Hindlimb muscle (tissue), 1 donor: ENCODE measurements around the gene PIK3AP1. TPM values are rescaled to one million over a fixed set of nuclear protein-coding genes. Genes with fewer than 3 reads are reported as not detected.

ENCODE experiments used
- DNase-seq: peaks from one replicate; pipeline ENCODE4 v3.0.0-alpha.2; 2013
- polyA plus RNA-seq: library from polyadenylated mRNA; unstranded; fragments of 120-200 nt; gene quantifications from one replicate; pipeline ENCODE4 v1.2.1, GENCODE V29; 2013; ENCODE audit not compliant: insufficient read length

Gene PIK3AP1
- polyA plus RNA-seq, 1 donor: 3.2 TPM

GRCh38 chr10:96672481-96673175, 47.7 kb downstream of the PIK3AP1 start:
- no peak for DNase-seq

- DNase-seq: no peak
Measured at GRCh38 chr10:96671211-96671890, 49.0 kb downstream of the PIK3AP1 start.

- no peak for DNase-seq
Measured at GRCh38 chr10:96670786-96671185, 49.5 kb downstream of the PIK3AP1 start.

- no peak for DNase-seq
Measured at GRCh38 chr10:96667401-96667800, 52.9 kb downstream of the PIK3AP1 start.

GRCh38 chr10:96666741-96667140, 53.6 kb downstream of the PIK3AP1 start:
- no peak for DNase-seq

GRCh38 chr10:96665306-96665705, 55.0 kb downstream of the PIK3AP1 start:
- DNase-seq: no peak

GRCh38 chr10:96664563-96664962, 55.8 kb downstream of the PIK3AP1 start:
- DNase-seq: no peak

GRCh38 chr10:96663797-96664196, 56.5 kb downstream of the PIK3AP1 start:
- DNase-seq: no peak

- no peak for DNase-seq
Measured at GRCh38 chr10:96661632-96662031, 58.7 kb downstream of the PIK3AP1 start.

- DNase-seq: no peak
Measured at GRCh38 chr10:96660297-96660696, 60.0 kb downstream of the PIK3AP1 start.

- no peak for DNase-seq
Measured at GRCh38 chr10:96658844-96659243, 61.5 kb downstream of the PIK3AP1 start.

GRCh38 chr10:96657385-96657784, 62.9 kb downstream of the PIK3AP1 start:
- no peak for DNase-seq

GRCh38 chr10:96656839-96657238, 63.5 kb downstream of the PIK3AP1 start:
- DNase-seq: no peak

GRCh38 chr10:96656198-96656577, 64.1 kb downstream of the PIK3AP1 start:
- DNase-seq: no peak

GRCh38 chr10:96655461-96656197, 64.7 kb downstream of the PIK3AP1 start:
- no peak for DNase-seq

GRCh38 chr10:96651998-96652431, 68.3 kb downstream of the PIK3AP1 start:
- peak; percentile 25 for DNase-seq

GRCh38 chr10:96650958-96651357, 69.4 kb downstream of the PIK3AP1 start:
- no peak for DNase-seq

- no peak for DNase-seq
Measured at GRCh38 chr10:96648297-96648696, 72.0 kb downstream of the PIK3AP1 start.

GRCh38 chr10:96647466-96647865, 72.8 kb downstream of the PIK3AP1 start:
- DNase-seq: no peak

- no peak for DNase-seq
Measured at GRCh38 chr10:96646751-96647166, 73.6 kb downstream of the PIK3AP1 start.

- no peak for DNase-seq
Measured at GRCh38 chr10:96646301-96646700, 74.0 kb downstream of the PIK3AP1 start.

GRCh38 chr10:96645191-96645721, 75.1 kb downstream of the PIK3AP1 start:
- peak; percentile 18 for DNase-seq

GRCh38 chr10:96643920-96644319, 76.4 kb downstream of the PIK3AP1 start:
- no peak for DNase-seq
